GM12891 (cell line): ENCODE results near the gene HERPUD2. TPM values are rescaled to one million over a fixed set of nuclear protein-coding genes. Genes with fewer than 3 reads are reported as not detected.

ENCODE experiments used
- DNase-seq: peaks from one replicate; pipeline ENCODE4 v3.0.0; 2011; ENCODE audit warnings: low spot score; ENCODE audit not compliant: insufficient read length
- FAIRE-seq: peaks from 2 replicates; lab custom pipeline; 2011; peaks lifted over from hg19 to GRCh38; lab: Jason Lieb, UNC
- PAX5 ChIP-seq: IDR thresholded peaks from 2 replicates; pipeline ENCODE4 v1.6.1; 2011; ENCODE audit warnings: low read length, moderate library complexity, mild to moderate bottlenecking; ENCODE audit not compliant: insufficient read depth, severe bottlenecking
- POLR2A ChIP-seq: IDR thresholded peaks from 2 replicates; pipeline ENCODE4 v1.6.1; 2011; ENCODE audit warnings: low read depth, low read length, control low read depth
- POLR2AphosphoS5 ChIP-seq: IDR thresholded peaks from 2 replicates; pipeline ENCODE4 v1.6.1; 2011; ENCODE audit warnings: low read depth, low read length, control low read depth
- POU2F2 ChIP-seq: IDR thresholded peaks from 2 replicates; pipeline ENCODE4 v1.6.1; 2011; ENCODE audit warnings: low read depth, mild to moderate bottlenecking, control low read depth, low read length, moderate library complexity
- SPI1 ChIP-seq: IDR thresholded peaks from 2 replicates; pipeline ENCODE4 v1.6.1; 2011; ENCODE audit warnings: low read depth, low read length, control low read depth
- TAF1 ChIP-seq: IDR thresholded peaks from 2 replicates; pipeline ENCODE4 v1.6.1; 2011; ENCODE audit warnings: low read depth, low read length, control low read depth
- polyA plus RNA-seq: library from polyadenylated mRNA; unstranded; fragments of >200 nt; gene quantifications from one replicate; pipeline ENCODE4 v1.2.1, GENCODE V29; 2012; ENCODE audit warnings: low read depth, missing spikeins, inconsistent platforms; ENCODE audit not compliant: missing spikeins

The HERPUD2 gene, protein sequence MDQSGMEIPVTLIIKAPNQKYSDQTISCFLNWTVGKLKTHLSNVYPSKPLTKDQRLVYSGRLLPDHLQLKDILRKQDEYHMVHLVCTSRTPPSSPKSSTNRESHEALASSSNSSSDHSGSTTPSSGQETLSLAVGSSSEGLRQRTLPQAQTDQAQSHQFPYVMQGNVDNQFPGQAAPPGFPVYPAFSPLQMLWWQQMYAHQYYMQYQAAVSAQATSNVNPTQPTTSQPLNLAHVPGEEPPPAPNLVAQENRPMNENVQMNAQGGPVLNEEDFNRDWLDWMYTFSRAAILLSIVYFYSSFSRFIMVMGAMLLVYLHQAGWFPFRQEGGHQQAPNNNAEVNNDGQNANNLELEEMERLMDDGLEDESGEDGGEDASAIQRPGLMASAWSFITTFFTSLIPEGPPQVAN
- polyA plus RNA-seq = 7.3 TPM

DNA sequence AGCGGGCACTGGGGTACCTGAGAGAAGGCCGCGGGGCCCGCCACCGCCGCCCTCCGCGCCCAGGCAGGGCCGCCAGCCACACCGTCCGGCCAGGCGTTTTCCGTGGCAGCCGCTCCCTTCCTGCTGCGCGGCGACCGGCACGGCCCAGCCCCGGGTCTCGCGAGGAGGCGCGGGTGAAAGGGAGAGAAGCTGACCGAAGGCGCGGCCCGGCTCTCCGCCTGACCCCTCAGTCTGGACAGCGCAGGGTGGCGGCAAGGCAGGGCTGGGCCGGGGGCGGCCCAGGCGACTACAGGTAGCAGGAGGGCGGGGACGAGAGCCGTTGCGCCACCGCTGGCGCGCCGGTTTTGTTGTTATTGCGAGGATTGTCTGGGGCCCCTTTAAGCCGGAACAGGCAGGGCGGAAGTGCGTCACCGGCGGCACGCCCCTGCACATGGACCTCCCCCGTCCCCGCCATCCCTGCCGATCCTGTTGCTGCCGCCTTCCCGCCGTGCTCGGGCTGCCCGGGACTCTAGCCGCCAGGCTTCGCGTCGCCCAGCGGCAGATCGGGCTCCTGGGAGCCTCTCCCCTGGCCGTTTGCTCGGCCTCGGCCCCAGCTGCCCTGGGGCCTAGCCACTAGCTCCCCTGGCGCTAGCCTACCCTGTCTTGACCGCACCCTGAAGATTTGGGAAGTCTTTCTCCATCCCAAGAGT is at the start of gene HERPUD2:
Gene HERPUD2, minus strand, starts transcription at position 352 of the 689 bp plus-strand sequence. CDS start 805 bp downstream, outside the sequence.
- TF ChIP-seq POLR2AphosphoS5 (peak; percentile 88), TAF1 (peak; percentile 70), PAX5 (peak; percentile 33), SPI1 (peak; percentile 74), POLR2A (no peak; the same call in none of the 2 replicates), POU2F2 (no peak)
- DNase-seq (peak; percentile 85), FAIRE-seq (peak; percentile 96)

GRCh38 chr7:35738889-35739288 is 44.0 kb upstream of the HERPUD2 start:
- FAIRE-seq = no peak
- TF ChIP-seq TAF1 = no peak
- TF ChIP-seq POLR2AphosphoS5 = no peak
- no peak for TF ChIP-seq POLR2A
- no peak for TF ChIP-seq SPI1
- TF ChIP-seq PAX5 = no peak
- no peak for TF ChIP-seq POU2F2
- DNase-seq = no peak

- peak; percentile 62 for FAIRE-seq
- no peak for DNase-seq
- no peak for TF ChIP-seq POLR2AphosphoS5
Observed at GRCh38 chr7:35736725-35737124, 41.8 kb upstream of the HERPUD2 start.

GRCh38 chr7:35735396-35735795 is 40.5 kb upstream of the HERPUD2 start:
- DNase-seq (no peak), FAIRE-seq (no peak)
- TF ChIP-seq PAX5 (no peak), SPI1 (no peak), POLR2A (no peak), POU2F2 (no peak), POLR2AphosphoS5 (no peak), TAF1 (no peak)

GRCh38 chr7:35734001-35734483 is 39.1 kb upstream of the HERPUD2 start:
- DNase-seq (no peak), FAIRE-seq (no peak)
- TF ChIP-seq POLR2A (no peak), POU2F2 (no peak), POLR2AphosphoS5 (no peak), TAF1 (no peak), SPI1 (no peak), PAX5 (no peak)

DNA sequence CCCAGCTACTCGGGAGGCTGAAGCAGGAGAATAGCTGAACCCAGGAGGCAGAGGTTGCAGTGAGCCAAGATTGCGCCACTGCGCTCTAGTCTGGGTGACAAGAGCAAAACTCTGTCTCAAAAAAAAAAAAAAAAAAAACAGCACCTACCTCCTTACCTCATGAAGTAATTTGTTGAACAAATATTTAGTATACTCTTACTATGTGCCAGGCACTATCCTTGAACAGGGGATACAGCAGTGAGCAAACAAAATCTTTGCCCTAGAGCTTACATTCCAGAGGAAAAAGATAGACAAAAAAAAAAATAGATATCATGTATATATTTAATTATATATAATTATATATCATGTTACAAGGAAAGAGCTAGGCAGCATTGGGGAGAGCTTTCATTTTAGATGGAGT is 36.4 kb upstream of the HERPUD2 start:
- FAIRE-seq = no peak
- TF ChIP-seq PAX5 (no peak), POLR2A (no peak), SPI1 (no peak), POU2F2 (no peak), TAF1 (no peak), POLR2AphosphoS5 (no peak)
- DNase-seq = no peak

GRCh38 chr7:35729061-35729783 is 34.3 kb upstream of the HERPUD2 start:
- no peak for DNase-seq
- FAIRE-seq = peak; percentile 86
- peak; percentile 50 for TF ChIP-seq POLR2AphosphoS5
- peak; percentile 72; the same call in 1 of the 2 replicates for TF ChIP-seq TAF1
- TF ChIP-seq POLR2A = peak; percentile 69; the same call in 1 of the 2 replicates
- TF ChIP-seq PAX5 = no peak
- TF ChIP-seq POU2F2 = 0 out of 2 replicates have a peak, but pooled peaks have one; percentile 7
- TF ChIP-seq SPI1 = peak; percentile 98

DNA sequence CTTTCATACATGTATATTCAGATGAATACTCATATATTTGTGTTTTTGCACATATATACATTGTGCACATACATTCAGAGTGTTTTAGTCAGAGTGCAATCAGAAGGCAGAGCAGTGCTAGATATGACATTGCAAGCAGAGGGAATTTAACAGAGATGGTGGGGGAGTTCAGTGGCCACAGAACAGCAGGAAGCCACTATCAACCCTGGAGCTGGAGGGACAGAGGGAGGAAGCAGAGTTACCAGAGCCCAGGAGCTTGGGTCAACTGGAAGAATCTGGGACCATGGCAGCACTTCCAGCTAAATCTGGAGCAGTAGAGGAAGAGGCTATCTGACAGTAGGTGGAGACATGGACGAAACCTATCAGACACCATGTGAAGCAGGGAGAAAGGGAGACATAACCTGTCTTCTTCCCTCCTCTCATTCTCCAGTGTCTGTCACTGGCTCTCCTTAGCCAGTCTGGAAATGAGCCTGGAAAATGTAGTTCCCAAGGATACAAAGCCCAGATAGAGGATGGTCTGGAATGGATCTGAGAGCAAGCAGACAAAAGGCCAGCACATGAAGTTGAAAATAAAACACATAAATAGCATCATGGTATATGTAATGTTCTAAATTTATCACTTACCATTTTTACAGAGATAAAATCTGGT is 33.6 kb upstream of the HERPUD2 start:
- FAIRE-seq (peak; percentile 82), DNase-seq (no peak)
- 0 out of 2 replicates have a peak, but pooled peaks have one; percentile 32 for TF ChIP-seq POLR2A
- no peak for TF ChIP-seq TAF1

- FAIRE-seq (peak; percentile 90), DNase-seq (no peak)
Observed at GRCh38 chr7:35727571-35727970, 32.6 kb upstream of the HERPUD2 start.

More at GRCh38 chr7:35727571-35727970, 32.6 kb upstream of the HERPUD2 start:
- TF ChIP-seq PAX5 (no peak), POLR2AphosphoS5 (0 out of 2 replicates have a peak, but pooled peaks have one; percentile 38)
